ENCODE measurements around the gene LYL1.

LYL1 gene

DNA sequence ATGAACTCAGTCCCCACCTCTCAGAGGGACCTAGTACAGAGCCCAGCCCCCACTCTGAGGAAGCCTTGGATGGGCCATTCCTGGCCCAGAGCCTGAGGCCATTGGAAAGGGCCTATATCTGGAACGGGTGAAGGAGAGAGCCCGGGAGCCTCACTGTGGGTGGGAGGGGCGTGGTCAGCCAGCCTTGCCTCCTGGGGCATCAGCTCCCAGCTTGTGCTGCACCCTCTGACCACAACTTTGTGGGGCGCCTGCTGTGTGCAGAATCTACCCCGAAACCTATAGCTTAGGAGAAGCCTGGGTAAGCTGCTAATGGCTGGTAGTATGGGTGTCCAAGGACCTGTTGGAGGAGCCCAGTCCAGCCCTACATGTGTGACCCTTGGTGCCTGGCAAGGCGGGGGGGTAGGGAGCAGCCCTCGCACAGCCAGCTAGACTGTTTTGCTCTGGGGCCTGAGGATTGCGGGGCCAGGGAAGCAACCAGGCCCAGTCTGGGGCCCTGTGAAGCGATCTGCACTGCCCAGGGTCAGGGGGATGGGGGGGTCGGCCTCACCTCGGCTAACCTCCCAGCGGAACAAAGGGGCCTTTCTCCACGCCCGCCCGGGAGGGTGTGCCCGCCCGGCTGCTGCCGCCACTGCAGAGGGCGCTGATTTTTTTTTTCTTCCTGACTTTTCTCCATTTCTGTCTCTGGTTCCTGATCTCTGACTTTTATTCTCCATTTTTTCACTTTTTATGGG, 42.3 kb downstream of the LYL1 start:
- peak in 31 of 58 donors; percentile 21 to 77 (median 51) for DNase-seq

DNA sequence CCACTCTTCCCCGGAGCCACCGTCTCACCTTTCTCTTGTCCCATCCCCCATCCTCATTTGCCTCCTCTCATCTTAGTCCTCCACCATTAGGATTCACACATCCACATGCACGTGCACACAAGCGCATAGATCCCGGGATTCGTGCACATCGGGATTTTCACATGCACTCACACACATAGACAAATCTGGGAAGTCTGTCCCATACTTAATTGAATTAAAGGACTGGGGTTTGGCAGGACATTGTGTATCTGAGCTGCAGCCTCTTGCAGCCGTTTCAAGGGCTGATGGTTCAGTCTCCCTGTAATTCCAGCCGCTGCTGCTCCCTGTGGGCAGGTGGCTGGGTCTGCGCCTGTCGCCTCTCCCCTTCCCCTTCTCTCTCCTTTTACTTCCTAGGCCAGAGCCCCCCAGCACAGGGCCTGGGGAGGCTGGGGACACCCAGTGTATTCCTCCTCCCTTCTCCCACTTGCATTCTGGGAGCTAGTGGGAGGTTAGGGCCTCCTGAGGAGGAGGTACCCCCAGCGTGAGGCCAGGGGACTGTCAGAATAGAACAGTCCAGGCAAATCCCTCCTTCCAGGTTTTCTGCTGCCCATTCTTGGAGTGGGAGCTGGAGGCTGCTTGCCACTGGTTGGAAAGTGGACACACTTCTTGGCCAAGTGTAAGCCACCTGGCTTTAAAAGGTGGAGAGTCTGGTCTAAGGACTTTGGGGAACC, 43.6 kb downstream of the LYL1 start:
- no peak for DNase-seq

DNA sequence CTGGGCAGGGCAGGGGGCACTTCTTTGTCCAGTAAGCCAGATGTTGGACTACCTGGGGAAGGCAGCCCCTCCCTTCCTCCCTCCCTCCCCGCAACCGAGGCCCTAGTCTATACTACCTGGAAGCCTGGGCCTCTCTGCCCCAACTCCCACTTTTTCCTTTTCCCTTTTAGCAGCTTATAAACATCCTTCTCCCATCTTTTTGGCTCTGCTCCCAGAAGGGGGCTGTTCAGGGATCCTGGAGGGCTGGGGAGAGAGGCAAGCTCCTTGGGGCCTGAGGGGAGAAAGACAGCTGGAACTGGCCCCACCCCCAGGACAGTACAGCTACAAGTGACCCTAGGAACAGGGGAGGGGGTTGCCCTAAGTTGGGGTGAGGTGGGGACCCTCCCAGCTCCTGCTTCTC, 44.9 kb downstream of the LYL1 start:
- no peak for DNase-seq

DNA sequence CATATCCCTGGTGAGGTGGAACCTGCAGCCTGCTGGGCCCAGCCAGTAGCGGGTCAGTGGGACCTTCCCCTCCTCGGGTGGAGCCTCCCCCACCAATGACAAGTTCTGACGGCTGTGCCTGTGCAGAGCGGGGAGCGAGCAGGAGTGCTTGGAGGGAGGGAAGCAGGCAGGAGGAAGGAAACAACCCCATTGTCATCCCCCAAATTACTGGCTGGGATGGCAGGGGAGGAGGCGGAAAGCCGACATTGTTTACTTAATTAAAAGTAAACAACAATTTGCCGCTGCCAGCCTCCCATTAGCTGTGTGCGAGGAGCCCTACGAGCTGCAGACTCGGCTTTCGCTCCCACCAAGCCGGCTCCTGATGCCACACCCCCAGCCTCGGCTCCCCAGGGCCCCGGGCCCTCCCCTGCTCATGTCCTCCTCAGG, 45.5 kb downstream of the LYL1 start:
- DNase-seq, result peak in 1 of 58 donors; percentile 7

DNA sequence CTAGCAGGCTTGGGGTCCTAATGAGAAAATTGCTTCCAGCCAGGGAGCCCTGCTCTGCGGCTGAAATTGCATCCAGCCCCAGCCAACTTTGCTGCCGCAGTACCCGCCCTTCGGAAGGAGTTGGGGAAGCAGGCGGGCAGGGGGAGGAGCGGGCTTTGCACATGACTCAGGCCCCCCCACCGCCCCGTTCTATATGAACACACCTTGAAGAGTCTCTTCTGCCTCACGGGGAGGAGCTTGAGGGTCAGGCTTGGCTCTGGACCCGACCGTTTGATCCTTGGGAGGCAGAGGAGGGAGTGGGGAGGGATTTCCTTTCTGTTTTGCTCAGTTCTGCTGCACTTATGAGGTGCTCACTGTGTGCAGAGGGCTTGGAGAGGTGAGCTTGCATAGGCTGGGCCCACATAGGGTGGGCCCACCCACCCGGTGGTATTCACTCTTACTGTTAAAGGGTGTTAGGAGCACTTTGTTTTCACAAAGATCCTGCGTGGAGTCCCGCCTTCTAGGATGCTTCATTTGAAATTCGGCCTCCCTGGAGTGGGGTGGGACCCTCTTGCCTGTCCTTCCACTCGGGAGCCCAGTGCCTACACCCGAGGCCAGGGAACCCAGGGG, 46.5 kb downstream of the LYL1 start:
- DNase-seq, result no peak

DNA sequence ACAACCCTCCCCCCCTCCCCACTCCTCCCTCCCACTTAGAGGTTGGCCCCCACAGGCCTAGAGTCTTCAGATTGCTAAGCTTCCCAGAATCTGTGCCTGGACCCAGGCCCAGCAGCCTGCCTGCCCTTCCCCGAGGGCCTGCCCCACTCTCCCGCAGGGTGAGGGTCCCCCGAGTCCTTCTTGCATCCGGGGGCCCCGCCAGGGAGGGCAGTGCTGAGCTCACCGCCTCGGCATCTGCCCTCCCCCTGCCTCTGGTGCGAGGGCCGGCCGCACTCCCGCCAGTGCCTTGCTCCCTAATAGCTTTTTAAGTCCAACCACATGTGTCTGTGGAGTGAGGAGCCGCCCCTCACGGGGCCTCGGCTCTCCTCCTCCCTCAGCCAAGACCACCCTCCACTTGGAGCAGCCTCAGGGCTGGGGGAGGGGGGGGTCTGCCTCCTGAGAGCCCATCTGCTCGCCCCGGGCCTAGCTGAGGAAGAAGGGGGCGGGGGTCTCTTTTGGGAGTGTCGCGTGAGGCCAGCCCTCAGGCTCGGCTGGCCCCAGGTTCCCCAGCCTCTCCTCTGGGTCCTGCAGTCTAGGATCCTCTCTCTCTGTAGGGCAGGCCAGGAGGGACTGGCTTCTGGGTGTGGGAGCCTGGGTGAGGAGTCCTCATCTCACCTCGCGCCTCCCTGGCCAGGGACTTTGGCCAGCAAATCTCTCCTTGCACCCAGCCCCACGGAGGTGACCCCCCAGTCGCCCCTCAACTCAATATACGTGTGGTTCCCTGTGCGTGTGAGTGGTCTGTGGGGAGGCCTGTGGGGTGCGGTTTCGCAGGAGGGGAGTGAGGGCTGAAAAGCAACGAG, 47.2 kb downstream of the LYL1 start:
- DNase-seq, result peak in 17 of 58 donors; percentile 13 to 62 (median 34)

DNA sequence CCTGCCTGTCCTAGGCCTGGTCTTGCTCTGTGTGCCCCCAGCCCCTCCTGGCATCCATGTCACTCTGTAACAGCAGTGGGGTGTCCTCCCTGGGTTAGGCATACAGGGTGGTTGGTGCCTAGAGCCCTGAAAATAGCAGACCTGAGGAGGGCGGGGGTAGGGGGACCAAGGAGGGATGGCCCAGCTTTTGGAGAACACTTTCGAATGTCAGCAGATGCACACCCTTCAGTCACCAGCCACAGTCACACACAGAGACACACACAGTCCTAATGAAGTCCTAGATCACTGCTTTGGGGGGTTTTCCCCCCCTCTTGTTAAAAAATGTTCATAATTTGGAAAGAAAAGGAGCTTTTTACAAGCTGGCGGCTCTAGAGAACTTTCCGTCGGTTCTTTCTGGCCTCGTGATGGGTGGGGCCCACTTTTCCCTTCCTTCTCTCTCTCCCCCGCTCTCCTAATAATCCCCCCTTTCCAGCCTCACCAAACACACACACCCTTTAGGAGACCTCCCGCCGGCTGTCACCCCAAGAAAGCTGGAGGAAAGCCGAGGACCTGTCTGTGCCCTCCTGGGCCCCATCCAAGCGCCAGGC, 47.9 kb downstream of the LYL1 start:
- DNase-seq, result peak in 1 of 58 donors; percentile 53

DNA sequence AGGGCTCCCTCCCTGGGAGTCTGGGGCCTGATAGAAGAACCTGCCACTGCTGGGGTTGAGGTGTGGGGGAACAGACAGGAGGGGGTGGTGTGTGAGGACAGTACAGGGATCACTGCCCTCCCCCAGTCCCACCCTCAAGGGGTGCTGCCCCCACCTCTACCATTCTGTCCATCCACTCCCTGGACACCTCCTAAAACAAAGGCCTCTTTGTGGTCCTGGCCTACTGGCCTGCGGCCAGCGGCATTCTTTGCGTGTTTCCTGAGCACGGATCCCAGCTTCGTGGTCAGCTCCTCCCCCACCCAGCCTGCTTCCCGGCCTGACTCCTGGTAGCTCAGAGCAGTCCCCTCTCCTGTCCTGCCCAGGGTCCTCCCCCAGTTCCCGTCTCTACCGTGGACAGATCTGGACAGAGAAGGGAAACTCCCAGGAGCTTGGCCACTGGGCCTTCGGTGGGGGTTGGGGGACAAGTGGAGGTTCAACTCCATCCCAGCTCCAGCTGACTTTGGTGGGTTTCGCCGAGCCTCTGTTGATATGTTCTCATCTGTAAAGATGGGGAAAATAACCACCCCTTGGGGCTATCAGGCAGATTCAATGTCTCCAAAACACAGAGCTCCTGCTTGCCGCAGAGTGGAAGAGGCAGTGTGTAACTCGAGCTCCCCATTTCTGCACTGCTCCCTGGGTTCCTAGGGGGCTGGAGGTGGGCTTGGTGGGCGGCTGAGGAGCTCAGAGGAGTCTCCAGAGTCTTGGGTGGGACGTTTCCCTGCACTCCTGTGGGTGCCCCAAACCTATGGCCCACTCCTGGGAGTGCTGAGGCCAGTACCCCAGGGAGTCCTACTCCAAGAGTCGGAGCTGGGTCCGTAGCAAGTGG, 48.7 kb downstream of the LYL1 start:
- DNase-seq, result peak in 40 of 58 donors; percentile 10 to 92 (median 50)

DNA sequence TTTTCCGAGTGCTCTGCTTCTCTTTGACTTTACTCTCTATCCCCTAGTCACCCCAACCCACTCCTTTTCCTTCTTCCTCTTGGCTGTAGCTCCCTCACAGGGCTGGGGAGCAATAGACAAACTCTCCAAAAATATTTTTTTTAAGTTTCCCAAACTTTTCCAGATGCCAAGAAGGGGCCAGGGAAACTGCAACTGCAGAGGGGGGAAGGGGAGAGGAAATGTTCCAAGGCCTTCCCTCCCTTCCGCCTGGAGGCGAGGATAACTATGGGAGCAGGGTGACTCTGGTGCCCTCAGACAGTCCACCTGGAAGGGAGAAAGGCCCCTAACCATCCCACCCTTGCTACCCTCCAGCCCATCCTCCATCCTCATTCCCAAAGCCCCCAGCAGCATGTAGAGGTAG, 49.4 kb downstream of the LYL1 start:
- no peak for DNase-seq

DNA sequence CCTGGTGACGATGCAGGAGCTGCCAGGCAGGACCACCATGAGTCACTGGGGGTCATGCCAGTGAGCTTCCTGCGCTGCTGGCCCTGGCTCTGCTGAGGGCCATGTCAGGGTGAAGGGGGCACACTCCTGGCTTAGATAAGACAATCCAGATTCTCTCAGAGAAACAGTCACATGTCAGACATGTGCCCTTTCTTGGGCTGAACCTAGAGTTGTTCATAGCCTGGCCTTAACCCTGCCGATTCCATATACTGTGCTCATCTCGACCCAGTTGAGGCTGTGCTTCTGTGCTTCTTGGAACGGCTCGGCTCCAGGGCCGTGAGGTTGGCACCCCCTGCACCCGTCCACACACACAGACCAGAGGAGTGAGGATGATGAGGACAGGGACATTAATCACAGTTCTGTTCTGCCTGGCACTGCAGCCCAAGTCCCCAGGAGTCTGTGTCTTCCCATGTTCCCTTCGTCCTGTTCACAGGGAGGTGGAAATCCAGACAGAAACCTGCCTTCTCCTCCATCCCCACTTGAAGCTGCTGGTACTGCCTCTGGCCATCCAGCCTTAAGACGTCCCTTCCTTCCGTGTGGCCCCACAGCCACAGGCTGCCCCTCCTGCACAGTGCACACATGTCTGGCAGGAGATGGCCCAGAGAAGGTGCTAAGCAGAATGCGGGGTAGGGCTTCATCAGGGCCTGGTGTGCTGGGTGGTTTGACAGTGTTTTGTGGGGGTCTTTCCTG, 50.0 kb downstream of the LYL1 start:
- DNase-seq, result no peak

DNA sequence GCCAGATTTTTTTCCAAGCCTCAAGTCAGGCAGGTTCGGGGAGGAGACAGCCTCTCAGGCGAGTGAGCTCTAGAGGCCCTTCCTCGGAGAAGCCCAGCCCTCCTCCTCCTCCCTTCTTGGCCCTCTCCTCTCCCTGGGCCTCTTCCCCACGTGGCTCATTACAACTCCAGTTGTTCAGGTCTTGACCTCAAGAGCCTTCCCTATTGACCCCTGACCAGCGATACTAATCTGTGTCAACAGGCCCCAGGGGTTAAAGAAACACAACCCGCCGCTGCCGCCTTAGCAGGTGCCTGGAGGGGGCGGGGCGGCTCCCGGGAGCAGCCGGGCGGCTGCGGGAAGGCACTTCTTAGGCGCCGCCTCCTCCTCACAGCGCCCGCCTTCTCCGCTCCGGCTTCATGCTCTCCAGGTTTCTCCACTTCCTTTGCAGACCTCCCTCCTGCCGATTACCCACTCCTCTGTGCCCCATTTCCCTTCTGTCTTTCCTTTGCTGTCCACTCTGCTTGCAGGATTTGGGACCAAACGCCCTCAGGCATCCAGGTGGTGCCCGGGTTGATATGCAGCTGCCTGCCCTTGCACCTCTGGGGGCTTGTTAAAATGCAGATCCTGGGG, 51.0 kb downstream of the LYL1 start:
- peak in 15 of 58 donors; percentile 15 to 58 (median 41) for DNase-seq

DNA sequence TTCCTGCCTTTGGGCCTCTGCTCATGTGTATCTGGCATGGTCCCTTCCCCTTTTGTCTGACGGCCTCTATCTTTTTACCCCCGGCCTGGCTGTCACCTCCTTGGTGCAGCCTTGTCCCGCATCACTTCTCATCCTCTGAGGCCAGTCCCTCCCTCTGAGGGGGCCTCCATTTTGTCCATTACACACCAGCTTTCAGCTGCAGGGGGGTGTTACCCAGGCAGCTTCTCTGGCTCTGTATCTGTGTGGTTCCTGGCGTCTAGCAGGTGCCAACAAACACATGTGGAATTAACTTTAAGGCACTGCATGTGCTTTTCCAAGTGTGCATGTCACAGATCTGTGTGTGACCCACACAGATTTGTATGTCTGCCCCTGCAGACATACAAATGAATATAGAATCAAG, 52.4 kb downstream of the LYL1 start:
- no peak for DNase-seq

Data from anterior cingulate cortex (tissue), 58 donors.